Articular chondrocyte of knee joint (primary cell): Measurements from ENCODE around the gene RIN2. TPM values are rescaled to one million over a fixed set of nuclear protein-coding genes. Genes with fewer than 3 reads are reported as not detected.

ENCODE experiments used
- total RNA-seq: library from RNA; depleted of rRNA; stranded (reverse); fragments of >200 nt; gene quantifications from 2 replicates; pipeline ENCODE4 v1.2.3, GENCODE V29; 2012

Gene RIN2, protein sequence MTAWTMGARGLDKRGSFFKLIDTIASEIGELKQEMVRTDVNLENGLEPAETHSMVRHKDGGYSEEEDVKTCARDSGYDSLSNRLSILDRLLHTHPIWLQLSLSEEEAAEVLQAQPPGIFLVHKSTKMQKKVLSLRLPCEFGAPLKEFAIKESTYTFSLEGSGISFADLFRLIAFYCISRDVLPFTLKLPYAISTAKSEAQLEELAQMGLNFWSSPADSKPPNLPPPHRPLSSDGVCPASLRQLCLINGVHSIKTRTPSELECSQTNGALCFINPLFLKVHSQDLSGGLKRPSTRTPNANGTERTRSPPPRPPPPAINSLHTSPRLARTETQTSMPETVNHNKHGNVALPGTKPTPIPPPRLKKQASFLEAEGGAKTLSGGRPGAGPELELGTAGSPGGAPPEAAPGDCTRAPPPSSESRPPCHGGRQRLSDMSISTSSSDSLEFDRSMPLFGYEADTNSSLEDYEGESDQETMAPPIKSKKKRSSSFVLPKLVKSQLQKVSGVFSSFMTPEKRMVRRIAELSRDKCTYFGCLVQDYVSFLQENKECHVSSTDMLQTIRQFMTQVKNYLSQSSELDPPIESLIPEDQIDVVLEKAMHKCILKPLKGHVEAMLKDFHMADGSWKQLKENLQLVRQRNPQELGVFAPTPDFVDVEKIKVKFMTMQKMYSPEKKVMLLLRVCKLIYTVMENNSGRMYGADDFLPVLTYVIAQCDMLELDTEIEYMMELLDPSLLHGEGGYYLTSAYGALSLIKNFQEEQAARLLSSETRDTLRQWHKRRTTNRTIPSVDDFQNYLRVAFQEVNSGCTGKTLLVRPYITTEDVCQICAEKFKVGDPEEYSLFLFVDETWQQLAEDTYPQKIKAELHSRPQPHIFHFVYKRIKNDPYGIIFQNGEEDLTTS
- total RNA-seq, result 67.8 and 78.7 TPM in 2 replicates

GRCh38 chr20:19758133-19758500, at the start of gene RIN2:
Gene RIN2 (plus strand): TSS chr20:19758258. CDS start chr20:19889602, 131,344 bp downstream.

